Epithelial cell of esophagus (primary cell): ENCODE measurements around the gene CAP2.

Source experiments
- DNase-seq: peaks from one replicate; pipeline ENCODE4 v3.0.0; 2010; ENCODE audit warnings: low read depth
- H3K4me3 ChIP-seq: 2 replicates; pipeline ENCODE4 v1.5.1; 2011; ENCODE audit warnings: mild to moderate bottlenecking, low read length, control low read depth
- TF ChIP-seq, protein P1 (sequence below): IDR thresholded peaks from 2 replicates; pipeline ENCODE4 v1.5.1; 2011; ENCODE audit warnings: low read depth, mild to moderate bottlenecking, low read length, control low read depth, inconsistent platforms; ENCODE audit not compliant: insufficient read depth; ENCODE audit errors: missing control alignments

CAP2 gene

GRCh38 chr6:17385660-17386059, 7.7 kb upstream of the CAP2 start:
- TF ChIP-seq, protein P1, sequence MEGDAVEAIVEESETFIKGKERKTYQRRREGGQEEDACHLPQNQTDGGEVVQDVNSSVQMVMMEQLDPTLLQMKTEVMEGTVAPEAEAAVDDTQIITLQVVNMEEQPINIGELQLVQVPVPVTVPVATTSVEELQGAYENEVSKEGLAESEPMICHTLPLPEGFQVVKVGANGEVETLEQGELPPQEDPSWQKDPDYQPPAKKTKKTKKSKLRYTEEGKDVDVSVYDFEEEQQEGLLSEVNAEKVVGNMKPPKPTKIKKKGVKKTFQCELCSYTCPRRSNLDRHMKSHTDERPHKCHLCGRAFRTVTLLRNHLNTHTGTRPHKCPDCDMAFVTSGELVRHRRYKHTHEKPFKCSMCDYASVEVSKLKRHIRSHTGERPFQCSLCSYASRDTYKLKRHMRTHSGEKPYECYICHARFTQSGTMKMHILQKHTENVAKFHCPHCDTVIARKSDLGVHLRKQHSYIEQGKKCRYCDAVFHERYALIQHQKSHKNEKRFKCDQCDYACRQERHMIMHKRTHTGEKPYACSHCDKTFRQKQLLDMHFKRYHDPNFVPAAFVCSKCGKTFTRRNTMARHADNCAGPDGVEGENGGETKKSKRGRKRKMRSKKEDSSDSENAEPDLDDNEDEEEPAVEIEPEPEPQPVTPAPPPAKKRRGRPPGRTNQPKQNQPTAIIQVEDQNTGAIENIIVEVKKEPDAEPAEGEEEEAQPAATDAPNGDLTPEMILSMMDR = no peak

DNA sequence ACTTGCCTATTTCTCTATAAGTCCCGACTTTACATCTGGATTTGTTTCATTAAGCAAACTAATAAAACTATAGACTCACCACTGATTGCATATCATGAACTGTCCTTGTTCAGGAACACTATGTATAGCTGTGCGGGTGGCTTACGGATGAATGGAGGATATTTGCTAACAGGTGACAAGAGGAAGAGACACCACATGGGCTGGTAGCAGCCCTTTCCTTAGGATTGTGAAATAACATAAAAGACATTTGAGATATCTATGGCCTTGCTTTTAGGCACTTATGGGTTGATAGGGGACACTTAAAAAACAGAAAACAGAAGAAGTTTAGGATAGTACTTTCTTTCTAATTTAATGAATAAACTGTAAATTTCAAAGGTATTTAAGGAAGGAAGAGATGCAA, 5.0 kb upstream of the CAP2 start:
- TF ChIP-seq, protein P1 = no peak
- DNase-seq = peak; percentile 18
- no peak overlapping the region for H3K4me3 ChIP-seq

More at GRCh38 chr6:17385660-17386059, 7.7 kb upstream of the CAP2 start:
- peak; percentile 80 for DNase-seq
- no peak overlapping the region for H3K4me3 ChIP-seq

GRCh38 chr6:17389274-17389847, 4.0 kb upstream of the CAP2 start:
- DNase-seq = peak; percentile 97
- H3K4me3 ChIP-seq = no peak overlapping the region
- TF ChIP-seq, protein P1 = no peak

GRCh38 chr6:17390276-17390675, 3.1 kb upstream of the CAP2 start:
- TF ChIP-seq, protein P1 = no peak
- DNase-seq = peak; percentile 34
- H3K4me3 ChIP-seq = no peak overlapping the region

DNA sequence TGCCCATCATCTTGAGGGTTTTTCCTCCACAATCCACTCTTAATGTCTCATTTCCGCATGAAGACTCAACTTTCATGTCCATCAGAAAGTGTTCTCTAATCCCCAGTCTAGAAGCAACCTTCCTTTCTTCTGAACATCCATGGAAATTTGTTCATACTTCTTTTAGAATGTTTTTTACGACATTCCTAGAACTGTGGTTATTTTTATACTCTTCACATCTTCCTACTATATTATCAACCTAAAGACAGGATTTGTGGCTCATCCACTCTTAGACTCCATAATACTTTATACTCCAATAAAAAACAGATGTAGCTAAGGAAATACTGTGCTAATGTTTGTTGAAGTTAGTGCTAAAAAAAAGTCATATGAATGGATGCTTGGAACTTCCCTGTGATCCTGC, 1.4 kb upstream of the CAP2 start:
- TF ChIP-seq, protein P1 = no peak
- H3K4me3 ChIP-seq = no peak overlapping the region
- no peak for DNase-seq

DNA sequence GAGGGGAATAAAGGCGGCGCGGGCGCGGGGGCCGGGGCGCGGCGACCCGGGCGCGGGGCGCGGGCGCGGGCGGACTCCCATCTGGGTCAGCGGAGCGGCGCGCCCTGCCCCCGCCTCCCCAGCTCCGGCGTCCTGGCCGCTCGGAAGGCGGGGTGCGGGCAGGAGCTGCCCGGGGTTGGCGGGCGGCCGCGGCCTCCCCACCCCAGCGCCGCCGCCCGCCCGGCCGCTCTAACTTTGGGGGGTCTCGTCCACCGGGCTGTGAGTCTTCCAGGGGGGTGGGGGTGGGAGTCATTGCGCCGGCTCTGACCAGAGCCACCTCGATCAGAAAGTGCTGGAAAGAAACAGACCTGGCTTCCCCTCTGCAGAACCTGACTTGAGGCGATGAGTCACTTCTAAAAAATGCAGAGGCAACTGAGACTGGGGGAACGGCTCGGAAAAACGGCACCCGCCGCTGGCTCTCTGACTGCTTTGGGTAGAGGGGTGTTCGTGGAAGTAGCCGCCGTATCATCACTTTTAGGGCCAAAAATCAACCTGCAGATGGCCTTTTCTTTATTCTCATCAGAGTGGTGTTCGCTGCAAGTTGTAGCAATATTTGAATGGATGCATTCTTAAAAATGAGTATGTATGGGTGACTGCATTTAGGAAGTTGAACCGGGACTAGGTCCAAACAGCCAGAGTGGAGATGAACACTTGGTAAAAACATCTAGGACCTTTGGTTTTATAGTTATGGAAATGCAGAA, 667 bp downstream of the CAP2 start:
- TF ChIP-seq, protein P1 = no peak
- peak; percentile 81 for DNase-seq
- peak overlapping the region; percentile 65 for H3K4me3 ChIP-seq

- no peak for DNase-seq
Measured at GRCh38 chr6:17395112-17395511, 1.7 kb downstream of the CAP2 start.

More at GRCh38 chr6:17395112-17395511, 1.7 kb downstream of the CAP2 start:
- H3K4me3 ChIP-seq = no peak overlapping the region
- TF ChIP-seq, protein P1 = no peak
